Measurements from ENCODE around the gene FSIP1.
A peak's percentile ranks its signal among the peaks of the same experiment; 100 is the strongest.

Gene FSIP1

DNA sequence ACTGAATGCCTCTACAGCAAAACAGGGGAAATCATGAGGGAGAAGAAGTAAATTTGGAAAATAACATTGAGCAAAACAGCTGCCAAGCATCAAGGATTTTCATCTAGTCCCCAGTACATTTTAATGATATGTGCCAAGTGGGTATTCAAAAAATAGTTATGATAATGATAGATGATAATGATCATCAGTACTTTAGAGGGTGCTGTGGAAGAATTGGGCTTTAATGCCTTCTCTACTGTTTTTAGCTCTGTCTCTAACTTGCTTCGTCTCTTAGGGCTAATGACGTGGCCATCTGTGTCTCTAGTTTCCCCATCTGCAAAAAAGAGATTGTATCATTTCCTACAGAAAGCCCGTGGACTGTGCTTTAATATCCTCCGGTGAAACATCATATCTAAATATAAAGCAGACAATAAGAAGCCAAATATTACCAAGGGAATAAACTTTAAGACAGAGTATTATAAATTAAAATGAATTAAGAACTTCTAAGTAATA is 10.2 kb upstream of the FSIP1 start:
- H3K27me3 ChIP-seq (ENCODE audit: insufficient read depth, low read length): no peaks in the 10 kb centered on the region
- no peaks in the 10 kb centered on the region for H3K36me3 ChIP-seq (ENCODE audit: insufficient read depth, low read length)
- H3K9me3 ChIP-seq (ENCODE audit: insufficient read depth, low read depth, low read length): no peaks in the 10 kb centered on the region
- peaks cover 24% of the 10 kb centered on the region for H3K4me1 ChIP-seq (ENCODE audit: insufficient read depth, low read length)
- WGBS: 96% methylated on average over 4 of the region's 4 CpGs
- no peak overlapping the region for H3K27ac ChIP-seq (ENCODE audit: low read depth, low read length)
- H3K9ac ChIP-seq (ENCODE audit: low read depth, low read length): no peak overlapping the region
- H3K4me3 ChIP-seq (ENCODE audit: low read length): no peak overlapping the region

DNA sequence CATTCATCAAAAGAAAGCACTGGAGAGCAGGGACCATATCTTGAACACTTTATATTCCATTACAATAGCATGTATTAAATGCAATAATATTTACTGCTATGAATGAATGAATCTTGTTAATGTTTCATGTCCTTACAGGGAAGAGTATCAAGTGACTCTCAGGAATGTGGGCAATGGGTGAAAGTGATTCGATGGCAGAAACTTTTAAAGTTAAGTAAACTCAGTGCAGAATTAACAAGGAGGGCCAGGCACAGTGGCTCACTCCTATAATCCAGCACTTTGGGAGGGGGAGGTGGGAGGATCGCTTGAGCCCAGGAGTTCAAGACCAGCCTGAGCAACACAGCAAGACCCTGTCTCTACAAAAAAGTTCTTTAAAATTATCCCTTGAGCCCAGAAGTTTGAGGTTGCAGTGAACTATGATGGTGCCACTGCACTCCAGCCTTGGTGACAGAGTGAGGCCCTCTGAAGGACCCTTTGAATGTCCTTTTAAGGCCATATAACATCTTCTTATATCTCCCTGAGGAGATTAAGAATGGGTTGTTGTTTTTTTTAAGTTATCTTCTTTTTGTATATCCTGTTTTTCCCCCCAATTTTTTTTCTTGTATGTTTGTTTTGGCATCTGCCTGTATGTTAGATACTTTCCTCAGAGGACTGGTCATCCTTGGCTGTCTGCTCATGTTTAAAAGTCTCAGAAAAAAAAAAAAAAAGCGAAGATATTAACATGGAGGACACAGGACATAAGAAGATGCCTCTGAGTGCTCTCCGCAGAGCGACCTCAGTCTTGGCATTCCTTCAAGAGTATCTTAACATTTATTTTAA is 9.6 kb upstream of the FSIP1 start:
- 93% methylated on average over 4 of the region's 5 CpGs for WGBS
- H3K36me3 ChIP-seq (ENCODE audit: insufficient read depth, low read length): no peaks in the 10 kb centered on the region
- no peaks in the 10 kb centered on the region for H3K27me3 ChIP-seq (ENCODE audit: insufficient read depth, low read length)
- no peak overlapping the region for H3K27ac ChIP-seq (ENCODE audit: low read depth, low read length)
- H3K9me3 ChIP-seq (ENCODE audit: insufficient read depth, low read depth, low read length): no peaks in the 10 kb centered on the region
- no peak overlapping the region for H3K4me3 ChIP-seq (ENCODE audit: low read length)
- peaks cover 30% of the 10 kb centered on the region for H3K4me1 ChIP-seq (ENCODE audit: insufficient read depth, low read length)
- H3K9ac ChIP-seq (ENCODE audit: low read depth, low read length): no peak overlapping the region

DNA sequence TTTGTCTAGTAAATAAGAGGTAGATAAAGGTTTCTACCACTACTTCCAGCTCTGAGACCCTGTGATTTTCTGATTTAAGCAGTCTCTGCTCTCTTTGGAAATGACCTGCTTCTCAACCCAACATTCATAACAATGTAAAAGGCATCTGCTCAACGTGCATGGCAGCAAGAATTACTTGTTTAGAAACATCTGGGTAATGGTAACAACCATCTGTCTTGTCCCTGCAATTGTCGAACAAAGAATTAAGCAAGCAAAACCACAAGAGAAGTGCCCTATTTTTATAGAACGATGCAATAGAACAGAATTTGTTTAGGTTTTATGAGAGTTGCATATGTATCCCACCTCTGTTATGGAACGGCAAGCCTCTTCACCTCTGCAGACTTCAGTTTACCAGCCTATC is 7.1 kb upstream of the FSIP1 start:
- 86% methylated on average over 4 of the region's 4 CpGs for WGBS
- no peak overlapping the region for H3K9ac ChIP-seq (ENCODE audit: low read depth, low read length)

DNA sequence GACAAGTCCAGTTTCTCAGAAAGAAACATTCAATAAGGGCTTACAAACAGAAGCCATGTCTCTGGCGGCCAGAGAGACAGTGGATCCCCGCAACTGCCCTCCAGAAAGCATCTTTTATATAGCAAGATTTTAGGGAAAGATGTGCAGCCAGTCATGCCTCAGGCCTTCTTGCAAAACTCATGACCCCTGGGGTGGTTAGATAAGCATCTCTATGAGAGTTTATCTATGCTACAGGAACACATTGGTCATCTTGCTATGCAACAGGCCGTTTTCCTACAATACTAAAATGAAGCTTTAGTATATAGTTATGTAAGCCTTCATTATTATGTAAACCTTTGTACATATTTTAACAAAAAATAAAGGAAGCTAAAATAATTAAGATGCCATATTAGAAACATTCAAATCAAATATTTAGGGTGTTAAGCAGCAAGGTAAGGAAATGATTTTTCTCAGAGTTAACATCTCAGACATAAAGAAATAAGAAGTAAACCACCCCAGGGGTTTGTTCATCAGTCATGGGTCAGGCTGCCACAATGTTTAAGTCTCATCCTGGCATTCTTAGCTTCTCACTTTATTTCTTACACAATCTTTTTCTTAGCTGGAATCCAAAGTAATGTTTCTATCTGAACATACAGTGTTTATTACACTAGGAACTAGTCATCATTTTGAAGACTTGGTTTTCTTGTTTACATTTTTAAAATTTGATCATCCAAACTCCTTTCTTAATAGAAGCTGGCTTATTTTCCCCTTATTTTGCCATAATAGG is 6.3 kb upstream of the FSIP1 start:
- WGBS: 90% methylated on average over 2 of the region's 3 CpGs
- Histone ChIP-seq H3K27ac (ENCODE audit: low read depth, low read length) (no peak overlapping the region), H3K36me3 (ENCODE audit: insufficient read depth, low read length) (no peaks in the 10 kb centered on the region)

More for the DNA sequence above, 7.1 kb upstream of the FSIP1 start:
- peaks cover 54% of the 10 kb centered on the region for H3K4me1 ChIP-seq (ENCODE audit: insufficient read depth, low read length)
- no peak overlapping the region for H3K27ac ChIP-seq (ENCODE audit: low read depth, low read length)
- no peaks in the 10 kb centered on the region for H3K36me3 ChIP-seq (ENCODE audit: insufficient read depth, low read length)
- no peak overlapping the region for H3K4me3 ChIP-seq (ENCODE audit: low read length)
- no peaks in the 10 kb centered on the region for H3K9me3 ChIP-seq (ENCODE audit: insufficient read depth, low read depth, low read length)
- no peaks in the 10 kb centered on the region for H3K27me3 ChIP-seq (ENCODE audit: insufficient read depth, low read length)

DNA sequence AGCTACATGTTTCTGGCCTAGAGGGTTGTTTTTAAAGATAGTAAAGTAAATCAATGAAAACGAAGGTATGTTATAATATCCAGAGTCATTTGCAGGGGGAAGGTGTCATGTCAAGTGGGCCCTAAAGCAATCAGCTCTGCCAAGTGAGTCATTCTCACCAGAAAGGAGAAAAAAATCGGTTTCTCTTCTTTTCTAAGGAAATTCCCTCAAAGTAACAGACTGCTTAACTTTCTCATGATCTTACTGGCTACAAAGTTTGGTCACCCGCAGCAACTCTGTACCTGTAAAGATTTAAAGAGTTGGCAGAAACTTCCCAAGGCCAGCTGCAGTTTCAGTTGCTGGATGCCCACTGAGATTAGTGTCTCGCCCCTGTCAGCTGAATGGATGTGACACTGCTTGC is 5.5 kb upstream of the FSIP1 start:
- WGBS: 78% methylated on average over 4 of the region's 4 CpGs
- peaks cover 63% of the 10 kb centered on the region for H3K4me1 ChIP-seq (ENCODE audit: insufficient read depth, low read length)
- H3K27ac ChIP-seq (ENCODE audit: low read depth, low read length): no peak overlapping the region; the same call in 1 of the 2 replicates
- H3K27me3 ChIP-seq (ENCODE audit: insufficient read depth, low read length): no peaks in the 10 kb centered on the region
- no peak overlapping the region for H3K9ac ChIP-seq (ENCODE audit: low read depth, low read length)
- no peaks in the 10 kb centered on the region for H3K9me3 ChIP-seq (ENCODE audit: insufficient read depth, low read depth, low read length)
- H3K4me3 ChIP-seq (ENCODE audit: low read length): no peak overlapping the region
- no peaks in the 10 kb centered on the region for H3K36me3 ChIP-seq (ENCODE audit: insufficient read depth, low read length)

More for the DNA sequence above, 6.3 kb upstream of the FSIP1 start:
- Histone ChIP-seq H3K9me3 (ENCODE audit: insufficient read depth, low read depth, low read length) (no peaks in the 10 kb centered on the region), H3K4me1 (ENCODE audit: insufficient read depth, low read length) (peaks cover 57% of the 10 kb centered on the region), H3K27me3 (ENCODE audit: insufficient read depth, low read length) (no peaks in the 10 kb centered on the region), H3K9ac (ENCODE audit: low read depth, low read length) (no peak overlapping the region), H3K4me3 (ENCODE audit: low read length) (no peak overlapping the region)

DNA sequence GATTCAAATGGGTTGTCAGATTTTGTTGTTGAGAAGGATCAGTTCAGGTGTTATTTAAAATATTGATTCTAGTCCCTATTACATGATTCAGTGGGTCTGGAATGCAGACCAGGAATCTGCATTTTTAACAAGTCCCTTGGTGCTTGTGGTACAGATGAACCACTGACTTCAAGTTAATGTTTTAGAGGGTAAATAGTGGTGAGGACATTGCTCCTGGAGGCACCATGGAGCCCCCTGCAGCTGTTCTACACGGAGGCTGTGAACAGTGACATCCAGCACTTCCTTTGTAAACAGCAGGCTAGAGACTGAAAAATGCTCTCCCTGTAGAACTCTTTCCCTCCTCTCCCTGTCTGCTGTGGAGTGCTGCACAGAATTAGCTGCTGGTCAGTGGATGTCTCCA is 4.8 kb upstream of the FSIP1 start:
- no peaks in the 10 kb centered on the region for H3K27me3 ChIP-seq (ENCODE audit: insufficient read depth, low read length)
- no peak overlapping the region for H3K4me3 ChIP-seq (ENCODE audit: low read length)
- H3K9ac ChIP-seq (ENCODE audit: low read depth, low read length): no peak overlapping the region
- peaks cover 63% of the 10 kb centered on the region for H3K4me1 ChIP-seq (ENCODE audit: insufficient read depth, low read length)
- 0 out of 2 replicates have a peak overlapping the region, but pooled peaks have one; percentile 39 for H3K27ac ChIP-seq (ENCODE audit: low read depth, low read length)
- no peaks in the 10 kb centered on the region for H3K9me3 ChIP-seq (ENCODE audit: insufficient read depth, low read depth, low read length)
- 0% methylated on average over 1 of the region's 1 CpG for WGBS
- H3K36me3 ChIP-seq (ENCODE audit: insufficient read depth, low read length): no peaks in the 10 kb centered on the region

DNA sequence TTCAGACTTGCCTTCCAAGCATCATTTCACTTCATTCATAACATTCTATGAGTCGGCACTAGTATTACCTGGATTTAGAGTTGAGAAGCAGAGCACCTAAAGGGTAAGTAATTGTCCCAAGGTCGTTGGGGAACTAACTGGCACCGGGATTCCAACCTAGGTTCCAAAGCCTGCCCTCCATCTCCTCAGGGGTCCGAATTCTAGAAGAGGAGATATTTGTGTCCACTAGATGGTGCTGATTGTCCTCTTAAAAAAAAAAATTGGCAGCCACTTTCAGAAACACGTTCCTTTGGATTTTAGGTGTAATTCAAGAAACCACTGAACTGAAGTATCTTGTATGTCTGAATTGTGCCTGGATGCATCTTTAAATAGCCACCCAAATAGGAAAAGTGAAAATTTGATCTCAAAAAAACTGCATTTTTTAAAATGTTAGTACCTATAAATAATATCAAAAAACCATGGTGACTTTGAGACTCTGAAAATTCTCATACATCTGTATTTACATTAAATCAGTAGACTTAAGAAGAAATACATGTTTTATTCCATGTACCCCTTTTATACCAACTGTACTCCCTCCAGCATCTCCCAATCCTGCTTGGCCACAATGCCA is 3.9 kb upstream of the FSIP1 start:
- Histone ChIP-seq H3K4me1 (ENCODE audit: insufficient read depth, low read length) (peaks cover 63% of the 10 kb centered on the region), H3K9me3 (ENCODE audit: insufficient read depth, low read depth, low read length) (no peaks in the 10 kb centered on the region)
- WGBS: 15% methylated on average over 5 of the region's 5 CpGs

DNA sequence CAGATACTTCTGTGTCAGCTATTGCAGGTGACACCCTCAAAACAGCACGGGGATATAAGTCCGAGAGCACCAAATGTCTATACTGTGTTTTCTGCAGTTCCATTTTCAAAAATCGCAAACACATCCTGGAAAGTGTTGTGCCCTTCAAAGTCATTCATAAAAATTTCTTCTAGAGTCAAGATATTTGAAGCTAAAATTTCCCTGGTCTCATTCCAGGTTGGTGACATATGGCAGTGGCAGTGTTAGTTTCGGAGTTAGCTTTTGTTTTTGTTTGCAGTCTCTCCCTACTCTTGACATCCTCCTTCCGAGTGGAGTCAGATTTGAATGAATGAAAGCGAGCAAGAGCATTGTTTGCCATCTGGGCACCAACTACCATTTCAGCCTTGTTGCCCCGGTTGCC is 3.2 kb upstream of the FSIP1 start:
- H3K9me3 ChIP-seq (ENCODE audit: insufficient read depth, low read depth, low read length): no peaks in the 10 kb centered on the region
- no peaks in the 10 kb centered on the region for H3K27me3 ChIP-seq (ENCODE audit: insufficient read depth, low read length)
- peaks cover 63% of the 10 kb centered on the region for H3K4me1 ChIP-seq (ENCODE audit: insufficient read depth, low read length)
- WGBS: 90% methylated on average over 7 of the region's 7 CpGs
- H3K9ac ChIP-seq (ENCODE audit: low read depth, low read length): no peak overlapping the region
- no peak overlapping the region for H3K4me3 ChIP-seq (ENCODE audit: low read length)
- H3K36me3 ChIP-seq (ENCODE audit: insufficient read depth, low read length): no peaks in the 10 kb centered on the region
- H3K27ac ChIP-seq (ENCODE audit: low read depth, low read length): peak overlapping the region; percentile 37; the same call in 1 of the 2 replicates

More for the DNA sequence above, 3.9 kb upstream of the FSIP1 start:
- no peaks in the 10 kb centered on the region for H3K27me3 ChIP-seq (ENCODE audit: insufficient read depth, low read length)
- H3K4me3 ChIP-seq (ENCODE audit: low read length): no peak overlapping the region
- H3K27ac ChIP-seq (ENCODE audit: low read depth, low read length): peak overlapping the region; percentile 37; the same call in 1 of the 2 replicates
- no peaks in the 10 kb centered on the region for H3K36me3 ChIP-seq (ENCODE audit: insufficient read depth, low read length)
- H3K9ac ChIP-seq (ENCODE audit: low read depth, low read length): no peak overlapping the region

DNA sequence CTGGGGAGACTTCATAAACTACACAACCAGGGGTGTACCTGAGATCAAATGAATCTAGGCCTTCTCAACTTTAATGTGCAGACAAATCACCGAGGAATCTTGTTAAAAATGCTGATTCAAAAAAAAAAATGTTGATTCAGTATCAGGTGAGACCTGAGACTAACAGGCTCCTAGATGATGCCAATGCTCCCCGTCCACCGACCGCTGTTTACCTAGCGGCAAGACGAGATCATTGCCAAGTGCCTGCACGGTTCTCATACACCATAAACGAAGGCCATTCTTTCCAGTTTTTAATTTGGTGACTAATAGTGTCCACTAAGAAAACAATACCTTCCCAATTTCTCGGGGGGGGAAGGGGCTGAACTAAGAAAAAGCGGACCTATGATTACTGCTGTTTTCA is 2.5 kb upstream of the FSIP1 start:
- Histone ChIP-seq H3K27ac (ENCODE audit: low read depth, low read length) (no peak overlapping the region), H3K9me3 (ENCODE audit: insufficient read depth, low read depth, low read length) (no peaks in the 10 kb centered on the region), H3K36me3 (ENCODE audit: insufficient read depth, low read length) (no peaks in the 10 kb centered on the region), H3K4me1 (ENCODE audit: insufficient read depth, low read length) (peaks cover 62% of the 10 kb centered on the region), H3K27me3 (ENCODE audit: insufficient read depth, low read length) (no peaks in the 10 kb centered on the region), H3K4me3 (ENCODE audit: low read length) (no peak overlapping the region), H3K9ac (ENCODE audit: low read depth, low read length) (no peak overlapping the region)
- WGBS: 89% methylated on average over 10 of the region's 10 CpGs

DNA sequence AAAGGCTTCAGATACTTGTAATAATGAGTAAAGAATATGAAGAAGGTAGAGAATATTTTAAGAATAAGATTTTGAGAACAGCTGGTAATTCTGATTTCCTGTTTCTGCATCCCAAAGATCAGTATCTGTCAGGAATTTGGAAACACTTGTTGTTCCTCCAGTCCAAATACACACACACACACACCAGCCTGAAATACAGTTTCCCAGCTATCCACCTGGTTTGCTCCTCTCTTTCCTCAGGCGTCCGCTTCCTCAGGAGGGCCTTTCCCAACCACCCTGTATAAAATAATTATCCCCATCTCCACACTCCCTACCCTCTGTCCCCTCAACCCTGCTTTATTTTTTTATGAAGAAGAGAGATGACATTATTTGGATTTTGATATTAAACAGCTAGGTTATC is 2.0 kb upstream of the FSIP1 start:
- no peaks in the 10 kb centered on the region for H3K36me3 ChIP-seq (ENCODE audit: insufficient read depth, low read length)
- H3K4me1 ChIP-seq (ENCODE audit: insufficient read depth, low read length): peaks cover 57% of the 10 kb centered on the region
- no peaks in the 10 kb centered on the region for H3K27me3 ChIP-seq (ENCODE audit: insufficient read depth, low read length)
- H3K27ac ChIP-seq (ENCODE audit: low read depth, low read length): no peak overlapping the region
- H3K9me3 ChIP-seq (ENCODE audit: insufficient read depth, low read depth, low read length): no peaks in the 10 kb centered on the region
- 91% methylated on average over 2 of the region's 2 CpGs for WGBS
- no peak overlapping the region for H3K9ac ChIP-seq (ENCODE audit: low read depth, low read length)
- H3K4me3 ChIP-seq (ENCODE audit: low read length): no peak overlapping the region

DNA sequence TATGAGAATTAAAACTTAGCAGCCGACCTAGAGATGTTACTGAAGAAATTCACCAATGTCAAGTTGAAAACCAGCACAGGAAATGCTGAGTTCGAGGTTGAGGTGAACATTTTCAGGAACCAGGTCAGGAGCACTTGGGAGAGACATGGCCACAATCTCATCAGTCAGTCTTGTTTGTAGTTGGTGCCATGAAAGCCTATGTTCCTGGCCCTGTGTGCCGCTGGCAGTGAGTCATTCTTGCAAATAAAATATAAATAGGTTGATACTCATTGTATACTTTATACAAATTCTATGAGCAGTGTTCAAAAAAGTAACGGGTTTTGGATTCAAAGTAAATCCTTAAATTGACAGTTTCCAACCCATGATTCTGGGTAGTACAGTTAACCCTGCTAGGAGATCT is 1.5 kb upstream of the FSIP1 start:
- 85% methylated on average over 3 of the region's 4 CpGs for WGBS
- Histone ChIP-seq H3K27ac (ENCODE audit: low read depth, low read length) (no peak overlapping the region), H3K4me3 (ENCODE audit: low read length) (peak overlapping the region; percentile 94)

More for the DNA sequence above, 1.5 kb upstream of the FSIP1 start:
- Histone ChIP-seq H3K9ac (ENCODE audit: low read depth, low read length) (peak overlapping the region; percentile 93; the same call in 1 of the 2 replicates), H3K27me3 (ENCODE audit: insufficient read depth, low read length) (no peaks in the 10 kb centered on the region), H3K36me3 (ENCODE audit: insufficient read depth, low read length) (no peaks in the 10 kb centered on the region), H3K9me3 (ENCODE audit: insufficient read depth, low read depth, low read length) (no peaks in the 10 kb centered on the region), H3K4me1 (ENCODE audit: insufficient read depth, low read length) (peaks cover 52% of the 10 kb centered on the region)
